AG04450 (cell line): ENCODE data around the gene SLC43A2. TPM values are rescaled to one million over a fixed set of nuclear protein-coding genes. Genes with fewer than 3 reads are reported as not detected.

ENCODE experiments used
- CTCF ChIA-PET: fragments of 300-600, 350-600 bp; formaldehyde crosslinking; extraction: SDS; loops from one replicate; lab custom pipeline; 2022; ENCODE audit warnings: antibody characterized with exemption, inconsistent platforms; lab: Charles Lee
- POLR2A ChIA-PET: fragments of 350-600 bp; formaldehyde crosslinking; extraction: SDS; loops from one replicate; lab custom pipeline; 2021; ENCODE audit warnings: antibody characterized with exemption, inconsistent platforms; lab: Yijun Ruan, JAX
- DNase-seq: peaks from one replicate; pipeline ENCODE4 v3.0.0-alpha.2; 2011; ENCODE audit warnings: low read depth, low spot score
- H3K27ac ChIP-seq: one replicate; pipeline ENCODE4 v1.5.1; 2012; ENCODE audit warnings: low read depth, low read length, control low read depth
- H3K27me3 ChIP-seq: one replicate; pipeline ENCODE4 v1.6.0; 2012; ENCODE audit warnings: low read length; ENCODE audit not compliant: control insufficient read depth, insufficient read depth
- H3K4me3 ChIP-seq: 2 replicates; pipeline ENCODE4 v1.5.1; 2011; ENCODE audit warnings: mild to moderate bottlenecking, low read depth, low read length, control low read depth
- H3K9me3 ChIP-seq: 2 replicates; pipeline ENCODE4 v1.5.1; 2012; ENCODE audit warnings: low read length; ENCODE audit not compliant: control insufficient read depth, insufficient read depth
- CTCF ChIP-seq: IDR thresholded peaks from 2 replicates; pipeline ENCODE4 v1.5.1; 2011; ENCODE audit warnings: low read depth, low read length, control low read depth, inconsistent platforms
- polyA plus RNA-seq: library from polyadenylated mRNA; depleted of rRNA; stranded (reverse); fragments of >200 nt; gene quantifications from 2 replicates; pipeline ENCODE4 v1.2.3, GENCODE V29; 2011

Gene SLC43A2
- polyA plus RNA-seq, 1 experiment: 5.3 TPM

GRCh38 chr17:1649844-1650501 lies 21.3 kb upstream of the SLC43A2 start, which contains the start of gene RILP:
TSS of gene RILP (minus strand) at chr17:1649866. CDS start at chr17:1649804, 62 bp downstream.
- Histone ChIP-seq H3K9me3 (no peaks in the 10 kb centered on the region), H3K27me3 (no peaks in the 10 kb centered on the region), H3K4me3 (peak within 1 kb of the TSS; percentile 63), H3K27ac (peak within 1 kb of the TSS; percentile 57)
- CTCF ChIA-PET: interaction anchor here (0.6 to 3.8 kb wide), 13 partner anchors 9 to 421 kb away, joined by 3 to 71 read pairs (median 4); no protein-coding TSS in a partner anchor
- DNase-seq: no peak
- POLR2A ChIA-PET: interaction anchor here (0.6 to 4.5 kb wide), 7 partner anchors 11 to 225 kb away, joined by 3 to 48 read pairs (median 8); no protein-coding TSS in a partner anchor
- TF ChIP-seq CTCF: no peak

GRCh38 chr17:1648963-1649843 lies 20.6 kb upstream of the SLC43A2 start:
- Histone ChIP-seq H3K9me3 (no peaks in the 10 kb centered on the region), H3K27me3 (no peaks in the 10 kb centered on the region), H3K4me3 (peak overlapping the region; percentile 63), H3K27ac (peak overlapping the region; percentile 57)
- POLR2A ChIA-PET: interaction anchor here (0.6 to 4.5 kb wide), 9 partner anchors 11 to 264 kb away, joined by 3 to 48 read pairs (median 6); partner anchors contain the start of gene PRPF8
- peak; percentile 78; the same call in 1 of the 2 replicates for TF ChIP-seq CTCF
- DNase-seq: peak; percentile 93
- CTCF ChIA-PET: interaction anchor here (0.6 to 3.8 kb wide), 26 partner anchors 9 to 420 kb away, joined by 3 to 71 read pairs (median 4); partner anchors contain the start of gene SERPINF1

- peak overlapping the region; percentile 59 for H3K4me3 ChIP-seq
- no peak for DNase-seq
- TF ChIP-seq CTCF: no peak; the same call in 1 of the 2 replicates
- CTCF ChIA-PET: interaction anchor here (0.6 to 3.8 kb wide), 18 partner anchors 10 to 189 kb away, joined by 3 to 71 read pairs (median 5); partner anchors contain the start of gene SERPINF1
- POLR2A ChIA-PET: interaction anchor here (0.6 to 4.5 kb wide), 7 partner anchors 19 to 265 kb away, joined by 3 to 48 read pairs (median 8); partner anchors contain the start of gene PRPF8
- H3K27me3 ChIP-seq: no peaks in the 10 kb centered on the region
- H3K27ac ChIP-seq: peak overlapping the region; percentile 57
- H3K9me3 ChIP-seq: no peaks in the 10 kb centered on the region
These were observed 19.7 kb upstream of the SLC43A2 start for GRCh38 chr17:1648173-1648962.

GRCh38 chr17:1647802-1648171 lies 19.2 kb upstream of the SLC43A2 start:
- ChIA-PET CTCF (interaction anchor here (0.9 to 3.8 kb wide), 7 partner anchors 13 to 114 kb away, joined by 5 to 71 read pairs (median 9); partner anchors contain the start of gene SERPINF1), POLR2A (interaction anchor here (3.2 kb wide), 1 partner anchor 73 kb away, joined by 18 read pairs; no protein-coding TSS in a partner anchor)
- TF ChIP-seq CTCF: no peak
- no peak overlapping the region for H3K27ac ChIP-seq
- DNase-seq: no peak
- peak overlapping the region; percentile 59; the same call in 1 of the 2 replicates for H3K4me3 ChIP-seq
- H3K9me3 ChIP-seq: peaks cover under 1% of the 10 kb centered on the region; the same call in 1 of the 2 replicates
- no peaks in the 10 kb centered on the region for H3K27me3 ChIP-seq
